Measurements from ENCODE around the gene SNPH. TPM values are rescaled to one million over a fixed set of nuclear protein-coding genes. Genes with fewer than 3 reads are reported as not detected.

SNPH gene
- polyA plus RNA-seq, 2 of the 4 experiments (the other 2 are of a cell fraction), result 1.1 to 5.2 TPM

- Histone ChIP-seq H3K4me3 (peak overlapping the region; percentile 97), H3K9me3 (no peaks in the 10 kb centered on the region), H3K27ac (peak overlapping the region; percentile 97 to 99), H3K4me1 (peaks cover 37% of the 10 kb centered on the region), H3K4me2 (peak overlapping the region; percentile 95)
- peak; percentile 59 for FAIRE-seq
- ATAC-seq, result peak; percentile 90 to 94
- POLR2A ChIA-PET, result interaction anchor here (0.9 to 1.2 kb wide), 5 partner anchors 11 to 178 kb away, joined by 3 to 4 read pairs (median 3); partner anchors contain the start of gene FKBP1A
- WGBS (ENCODE audit: missing lambda C conversion rate), result 2% methylated on average over 50 of the region's 56 CpGs
- CTCF ChIA-PET, result interaction anchor here (0.7 to 2.5 kb wide), 10 partner anchors 9 to 178 kb away, joined by 3 to 8 read pairs (median 3); no protein-coding TSS in a partner anchor
- DNase-seq (ENCODE audit: low read depth in 1 of 2, low spot score in 1 of 2), result peak; percentile 99 to 100
- TF ChIP-seq MAX (IDR thresholded peaks at IDR 0.05) (peak; percentile 91), PHF8 (IDR thresholded peaks at IDR 0.05; ENCODE audit: borderline replicate concordance, low read depth) (peak; percentile 100), KDM1A (IDR thresholded peaks at IDR 0.05; ENCODE audit: low read depth) (no peak), CHD2 (IDR thresholded peaks at IDR 0.05; ENCODE audit: low read length, partially characterized antibody) (no peak), RAD21 (conservative IDR thresholded peaks at IDR 0.05 in 1 of 2, IDR thresholded peaks at IDR 0.05 in 1 of 2) (no peak), CBX2 (IDR thresholded peaks at IDR 0.05; ENCODE audit: borderline replicate concordance, low read depth) (no peak), MAFK (IDR thresholded peaks at IDR 0.05; ENCODE audit: partially characterized antibody) (peak; percentile 76), TP53 (CRISPR knock-in tag; IDR thresholded peaks at IDR 0.05) (peak; percentile 90), HDAC2 (IDR thresholded peaks at IDR 0.05) (peak; percentile 21; the same call in 1 of the 2 replicates), JUN (IDR thresholded peaks at IDR 0.05) (peak; percentile 80 to 93), E2F6 (IDR thresholded peaks at IDR 0.05; ENCODE audit: borderline replicate concordance, low read depth) (peak; percentile 58; the same call in 1 of the 2 replicates), HEYL (CRISPR knock-in tag; IDR thresholded peaks at IDR 0.05) (no peak), TFCP2L1 (CRISPR knock-in tag; IDR thresholded peaks at IDR 0.05) (peak; percentile 92), ATOH8 (CRISPR knock-in tag; IDR thresholded peaks at IDR 0.05; ENCODE audit: low read depth) (0 out of 2 replicates have a peak, but pooled peaks have one; percentile 42), EHMT2 (IDR thresholded peaks at IDR 0.05; ENCODE audit: low read depth) (no peak), HOXB13 (CRISPR knock-in tag; IDR thresholded peaks at IDR 0.05; ENCODE audit: low read depth) (0 out of 2 replicates have a peak, but pooled peaks have one; percentile 20), REST (IDR thresholded peaks at IDR 0.05) (0 out of 2 replicates have a peak, but pooled peaks have one; percentile 13), MYC (IDR thresholded peaks at IDR 0.05; ENCODE audit: borderline replicate concordance, low read length) (peak; percentile 95), ELK1 (IDR thresholded peaks at IDR 0.05; ENCODE audit: low read depth, low read length) (0 out of 2 replicates have a peak, but pooled peaks have one; percentile 68), MAZ (IDR thresholded peaks at IDR 0.05; ENCODE audit: borderline replicate concordance, low read depth, low read length) (no peak), RFX5 (IDR thresholded peaks at IDR 0.05) (peak; percentile 74; the same call in 1 of the 2 replicates), RCOR1 (IDR thresholded peaks at IDR 0.05; ENCODE audit: low read depth, low read length) (no peak), KDM5A (IDR thresholded peaks at IDR 0.05) (peak; percentile 84), FOSL2 (IDR thresholded peaks at IDR 0.05) (no peak), FOSL2 (CRISPR knock-in tag; IDR thresholded peaks at IDR 0.05) (peak; percentile 64), BCL3 (IDR thresholded peaks at IDR 0.05) (peak; percentile 86), POLR2A (IDR thresholded peaks at IDR 0.05; ENCODE audit: low read length) (peak; percentile 96), HOXA7 (CRISPR knock-in tag; IDR thresholded peaks at IDR 0.05) (no peak), FOSB (CRISPR knock-in tag; IDR thresholded peaks at IDR 0.05) (peak; percentile 70; the same call in 1 of the 2 replicates), CHD4 (IDR thresholded peaks at IDR 0.05; ENCODE audit: borderline replicate concordance) (no peak), RARB (CRISPR knock-in tag; IDR thresholded peaks at IDR 0.05) (0 out of 2 replicates have a peak, but pooled peaks have one; percentile 31)
Observed at GRCh38 chr20:1325173-1326030, 59.3 kb downstream of the SNPH start.
